ENCODE measurements around the gene SPTBN2. TPM values are rescaled to one million over a fixed set of nuclear protein-coding genes. Genes with fewer than 3 reads are reported as not detected.

The SPTBN2 gene
- total RNA-seq, 1 experiment from 2014 or later = 18.5 TPM

GRCh38 chr11:66643745-66644437, 85.1 kb downstream of the SPTBN2 start:
- DNase-seq (ENCODE audit: low read depth, low spot score) (no peak), ATAC-seq (no peak)
- TF ChIP-seq ZFX (IDR thresholded peaks at IDR 0.05) (no peak), ELF1 (IDR thresholded peaks at IDR 0.05; ENCODE audit: borderline replicate concordance, low read depth) (no peak), EZH2phosphoT487 (IDR thresholded peaks at IDR 0.05; ENCODE audit: borderline replicate concordance) (no peak), SIN3A (IDR thresholded peaks at IDR 0.05; ENCODE audit: low read depth) (no peak), SP1 (IDR thresholded peaks at IDR 0.05; ENCODE audit: low read depth) (no peak), EGR1 (IDR thresholded peaks at IDR 0.05; ENCODE audit: low read depth) (no peak), CEBPB (IDR thresholded peaks at IDR 0.05; ENCODE audit: low read depth) (no peak), JUND (IDR thresholded peaks at IDR 0.05) (no peak), SRF (IDR thresholded peaks at IDR 0.05; ENCODE audit: low read depth) (no peak), FOSL1 (IDR thresholded peaks at IDR 0.05; ENCODE audit: low read depth) (no peak), EZH2 (IDR thresholded peaks at IDR 0.05) (no peak), POLR2A (IDR thresholded peaks at IDR 0.05; ENCODE audit: borderline replicate concordance, extremely low read depth, insufficient read depth, insufficient read length) (no peak)
- TF ChIP-seq, protein P1, sequence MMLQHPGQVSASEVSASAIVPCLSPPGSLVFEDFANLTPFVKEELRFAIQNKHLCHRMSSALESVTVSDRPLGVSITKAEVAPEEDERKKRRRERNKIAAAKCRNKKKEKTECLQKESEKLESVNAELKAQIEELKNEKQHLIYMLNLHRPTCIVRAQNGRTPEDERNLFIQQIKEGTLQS (IDR thresholded peaks at IDR 0.05) = no peak
- TF ChIP-seq, protein P2, sequence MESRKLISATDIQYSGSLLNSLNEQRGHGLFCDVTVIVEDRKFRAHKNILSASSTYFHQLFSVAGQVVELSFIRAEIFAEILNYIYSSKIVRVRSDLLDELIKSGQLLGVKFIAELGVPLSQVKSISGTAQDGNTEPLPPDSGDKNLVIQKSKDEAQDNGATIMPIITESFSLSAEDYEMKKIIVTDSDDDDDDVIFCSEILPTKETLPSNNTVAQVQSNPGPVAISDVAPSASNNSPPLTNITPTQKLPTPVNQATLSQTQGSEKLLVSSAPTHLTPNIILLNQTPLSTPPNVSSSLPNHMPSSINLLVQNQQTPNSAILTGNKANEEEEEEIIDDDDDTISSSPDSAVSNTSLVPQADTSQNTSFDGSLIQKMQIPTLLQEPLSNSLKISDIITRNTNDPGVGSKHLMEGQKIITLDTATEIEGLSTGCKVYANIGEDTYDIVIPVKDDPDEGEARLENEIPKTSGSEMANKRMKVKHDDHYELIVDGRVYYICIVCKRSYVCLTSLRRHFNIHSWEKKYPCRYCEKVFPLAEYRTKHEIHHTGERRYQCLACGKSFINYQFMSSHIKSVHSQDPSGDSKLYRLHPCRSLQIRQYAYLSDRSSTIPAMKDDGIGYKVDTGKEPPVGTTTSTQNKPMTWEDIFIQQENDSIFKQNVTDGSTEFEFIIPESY (IDR thresholded peaks at IDR 0.05; ENCODE audit: extremely low read depth, insufficient replicate concordance, low read length) = no peak
- POLR2A ChIA-PET = no interaction called here
- BruUV-seq (replicated peaks) = no TSS peak
- H3K36me3 ChIP-seq (ENCODE audit: control insufficient read depth in 1 of 2, insufficient read depth in 2 of 2, low read length in 2 of 2) = peaks cover 74 to 86% of the 10 kb centered on the region in 2 experiments
- peaks cover 52% of the 10 kb centered on the region for H4K20me1 ChIP-seq (ENCODE audit: insufficient read depth)
- no peaks in the 10 kb centered on the region for H3K9me3 ChIP-seq (ENCODE audit: control insufficient read depth in 1 of 2, insufficient read depth in 1 of 2, low read depth in 1 of 2, low read length in 2 of 2)
- no peak overlapping the region for H3K4me2 ChIP-seq (ENCODE audit: low read length)
- intact Hi-C loops (cut with micrococcal nuclease) = no loop called here
- no peaks in the 10 kb centered on the region for H3K27me3 ChIP-seq (ENCODE audit: insufficient read depth, low read length)
- H3K4me3 ChIP-seq (replicated peaks in 1 of 2; ENCODE audit: low read depth in 1 of 2, low read length in 2 of 2) = no peak overlapping the region
- RAD21 ChIA-PET (ENCODE audit: low non-redundant PET in 1 of 2, low total read pairs in 2 of 2, uncharacterized antibody in 2 of 2, unreplicated experiment in 2 of 2) = no interaction called here
- H3K27ac ChIP-seq (ENCODE audit: low read depth, low read length) = no peak overlapping the region
- H3K79me2 ChIP-seq (ENCODE audit: insufficient read depth, low read length) = peaks cover 100% of the 10 kb centered on the region
- no peak overlapping the region for H2AFZ ChIP-seq (ENCODE audit: low read depth, low read length, poor library complexity, severe bottlenecking)
- H3K9ac ChIP-seq (ENCODE audit: low read length) = no peak overlapping the region
- no peaks in the 10 kb centered on the region for H3K9me2 ChIP-seq (ENCODE audit: insufficient read depth)
- CTCF ChIA-PET = no interaction called here
- peaks cover 0 to 9% of the 10 kb centered on the region in 2 experiments; a peak in 1 of 4 replicates for H3K4me1 ChIP-seq (ENCODE audit: control insufficient read depth in 1 of 2, insufficient read depth in 2 of 2, low read length in 2 of 2)

Data from HCT116 (cell line).